Measurements from ENCODE around the gene KLK5.

Gene KLK5

GRCh38 chr19:50969413-50969760, 16.5 kb upstream of the KLK5 start, which contains the start of gene KLK6:
Gene KLK6, minus strand, starts transcription at chr19:50969591. Its CDS starts 1,487 bp downstream, at chr19:50968104.
- no peak for DNase-seq (ENCODE audit: low read depth in 2 of 2, low spot score in 1 of 2)

- DNase-seq (ENCODE audit: low read depth in 2 of 2, low spot score in 1 of 2) = no peak
These were observed 16.0 kb upstream of the KLK5 start for GRCh38 chr19:50968716-50969412.

GRCh38 chr19:50967929-50968715, 15.3 kb upstream of the KLK5 start:
- DNase-seq (ENCODE audit: low read depth in 2 of 2, low spot score in 1 of 2) = no peak

- DNase-seq (ENCODE audit: low read depth in 2 of 2, low spot score in 1 of 2) = no peak
These were observed 11.4 kb upstream of the KLK5 start for GRCh38 chr19:50964266-50964665.

- no peak for DNase-seq (ENCODE audit: low read depth in 2 of 2, low spot score in 1 of 2)
These were observed 10.5 kb upstream of the KLK5 start for GRCh38 chr19:50963381-50963780.

GRCh38 chr19:50962245-50962644, 9.4 kb upstream of the KLK5 start:
- DNase-seq (ENCODE audit: low read depth in 2 of 2, low spot score in 1 of 2) = no peak

GRCh38 chr19:50959731-50960500, 7.1 kb upstream of the KLK5 start:
- no peak for DNase-seq (ENCODE audit: low read depth in 2 of 2, low spot score in 1 of 2)

- DNase-seq (ENCODE audit: low read depth in 2 of 2, low spot score in 1 of 2) = no peak
These were observed 4.7 kb upstream of the KLK5 start for GRCh38 chr19:50957587-50957986.

- DNase-seq (ENCODE audit: low read depth in 2 of 2, low spot score in 1 of 2) = no peak
These were observed 3.0 kb downstream of the KLK5 start for GRCh38 chr19:50949861-50950260.

GRCh38 chr19:50947123-50947522, 5.7 kb downstream of the KLK5 start:
- DNase-seq (ENCODE audit: low read depth in 2 of 2, low spot score in 1 of 2) = no peak

GRCh38 chr19:50944795-50945194, 8.0 kb downstream of the KLK5 start:
- no peak for DNase-seq (ENCODE audit: low read depth in 2 of 2, low spot score in 1 of 2)

GRCh38 chr19:50943074-50943828, 9.6 kb downstream of the KLK5 start:
- DNase-seq (ENCODE audit: low read depth in 2 of 2, low spot score in 1 of 2) = no peak

GRCh38 chr19:50939596-50939995, 13.2 kb downstream of the KLK5 start:
- DNase-seq (ENCODE audit: low read depth in 2 of 2, low spot score in 1 of 2) = no peak

- DNase-seq (ENCODE audit: low read depth in 2 of 2, low spot score in 1 of 2) = no peak
These were observed 19.2 kb downstream of the KLK5 start for GRCh38 chr19:50933640-50934039.

- no peak for DNase-seq (ENCODE audit: low read depth in 2 of 2, low spot score in 1 of 2)
These were observed 20.2 kb downstream of the KLK5 start for GRCh38 chr19:50932690-50933083.

- DNase-seq (ENCODE audit: low read depth in 2 of 2, low spot score in 1 of 2) = no peak
These were observed 20.7 kb downstream of the KLK5 start for GRCh38 chr19:50932018-50932689.

GRCh38 chr19:50931023-50931422, 21.8 kb downstream of the KLK5 start:
- no peak for DNase-seq (ENCODE audit: low read depth in 2 of 2, low spot score in 1 of 2)

GRCh38 chr19:50928831-50929230, 24.0 kb downstream of the KLK5 start:
- no peak for DNase-seq (ENCODE audit: low read depth in 2 of 2, low spot score in 1 of 2)

- DNase-seq (ENCODE audit: low read depth in 2 of 2, low spot score in 1 of 2) = no peak
These were observed 26.7 kb downstream of the KLK5 start for GRCh38 chr19:50926144-50926543.

GRCh38 chr19:50925734-50926133, 27.1 kb downstream of the KLK5 start:
- DNase-seq (ENCODE audit: low read depth in 2 of 2, low spot score in 1 of 2) = no peak

GRCh38 chr19:50924586-50924985, 28.3 kb downstream of the KLK5 start:
- no peak for DNase-seq (ENCODE audit: low read depth in 2 of 2, low spot score in 1 of 2)

All from stimulated activated CD8-positive, alpha-beta memory T cell treated with anti-CD3 and anti-CD28 coated beads, Interleukin-4, amount 100 ng/mL, for 1 hour (primary cell).